SIG-M5 treated with dmso at 0.1 percent for 504 hours (cell line): ENCODE data around the gene IL20RA.
A peak's percentile ranks its signal among the peaks of the same experiment; 100 is the strongest.
"Not testable (repeated sequence)": the region's sequence is repeated elsewhere in the genome, so short reads cannot be mapped to it uniquely, and the experiment has no call there.

Experiments used
- DNase-seq: peaks from one replicate; lab custom pipeline; 2025; ENCODE audit not compliant: unreplicated experiment; lab: John Stamatoyannopoulos, UW

The IL20RA gene

DNA sequence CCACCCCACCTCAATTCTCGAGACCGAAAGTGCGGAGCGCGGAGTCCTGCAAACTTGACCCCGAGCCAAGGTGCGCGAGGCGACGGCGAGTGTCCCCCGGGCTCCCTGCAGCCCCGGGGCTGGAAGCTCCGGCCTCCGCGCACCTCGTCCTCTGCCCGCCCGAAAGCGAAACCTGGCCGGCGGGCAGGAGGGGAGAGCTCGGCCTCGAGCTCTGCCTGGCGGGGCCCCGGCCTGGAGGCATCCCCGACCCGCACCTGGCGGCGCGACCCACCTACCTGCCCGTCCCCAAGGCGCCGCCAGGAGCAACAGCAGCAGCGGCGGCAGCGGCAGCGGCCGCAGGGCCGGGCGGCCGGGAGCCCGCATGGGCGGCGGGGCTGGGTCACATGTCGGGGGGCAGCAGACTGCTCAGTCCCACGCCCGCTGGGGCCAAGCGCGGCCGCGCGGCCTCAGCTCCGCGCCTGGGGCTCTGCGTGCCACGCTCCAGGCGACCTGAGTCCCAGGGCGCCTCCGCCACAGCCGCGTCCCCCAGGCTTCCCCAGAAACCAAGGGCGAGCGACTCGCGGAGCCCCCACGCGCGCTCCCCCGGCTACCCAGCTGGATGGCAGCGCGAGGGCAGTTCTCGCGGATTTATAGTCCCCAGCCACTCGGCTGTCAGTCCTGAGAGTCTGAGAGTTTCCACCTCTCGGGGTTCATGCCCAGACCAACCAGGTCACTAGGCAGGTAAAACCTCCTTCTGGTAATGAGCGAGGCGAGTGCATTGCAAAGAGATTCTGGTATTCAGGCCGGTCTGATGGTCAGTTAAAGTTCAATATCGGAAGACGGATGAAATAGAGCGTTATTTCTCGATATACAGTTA, at the start of gene IL20RA:
IL20RA (minus strand) TSS at position 600 of the 856 bp plus-strand sequence; CDS start at position 363, 237 bp downstream.
- DNase-seq: no peak

DNA sequence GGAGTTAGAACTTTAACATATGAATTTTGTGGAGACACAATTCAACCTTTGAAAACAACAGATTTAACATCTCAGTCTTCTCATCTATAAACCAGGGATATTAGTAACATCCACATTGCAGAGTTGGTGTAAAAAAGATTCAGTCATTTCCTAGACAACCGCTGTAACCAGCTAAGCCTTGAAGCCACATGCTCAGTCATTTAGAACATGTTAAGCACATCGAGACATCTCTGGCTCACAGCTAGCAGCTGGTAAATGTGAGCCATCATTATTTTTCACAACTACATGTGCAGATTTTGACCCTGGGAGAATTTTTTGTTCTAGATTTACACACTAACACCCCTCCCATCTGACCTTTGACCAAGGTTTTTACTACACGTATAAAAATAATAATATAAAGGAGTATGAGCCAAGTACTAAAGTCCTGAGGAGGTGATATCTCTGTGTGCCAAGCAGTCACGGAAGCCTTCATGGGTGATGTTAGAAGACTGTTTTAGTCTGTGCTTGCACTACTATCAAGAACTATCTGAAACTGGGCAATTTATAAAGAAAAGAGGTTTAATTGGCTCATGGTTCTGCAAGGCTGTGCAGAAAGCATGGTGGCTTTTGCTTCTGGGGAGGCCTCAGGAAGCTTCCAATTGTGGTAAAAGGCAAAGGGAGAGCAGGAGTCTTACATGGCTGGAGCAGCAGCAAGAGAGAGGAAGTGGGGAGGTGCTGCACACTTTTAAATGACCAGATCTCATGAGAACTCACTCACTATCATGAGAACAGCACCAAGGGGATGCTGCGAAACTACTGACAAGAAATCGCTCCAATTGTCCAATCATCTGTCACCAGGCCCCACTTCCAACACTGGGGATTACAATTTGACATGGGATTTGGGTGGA, 48.7 kb upstream of the IL20RA start:
- no peak for DNase-seq

- no peak for DNase-seq
Observed at GRCh38 chr6:137092018-137092417, 47.3 kb upstream of the IL20RA start.

- no peak for DNase-seq
Observed at GRCh38 chr6:137089305-137089704, 44.5 kb upstream of the IL20RA start.

DNA sequence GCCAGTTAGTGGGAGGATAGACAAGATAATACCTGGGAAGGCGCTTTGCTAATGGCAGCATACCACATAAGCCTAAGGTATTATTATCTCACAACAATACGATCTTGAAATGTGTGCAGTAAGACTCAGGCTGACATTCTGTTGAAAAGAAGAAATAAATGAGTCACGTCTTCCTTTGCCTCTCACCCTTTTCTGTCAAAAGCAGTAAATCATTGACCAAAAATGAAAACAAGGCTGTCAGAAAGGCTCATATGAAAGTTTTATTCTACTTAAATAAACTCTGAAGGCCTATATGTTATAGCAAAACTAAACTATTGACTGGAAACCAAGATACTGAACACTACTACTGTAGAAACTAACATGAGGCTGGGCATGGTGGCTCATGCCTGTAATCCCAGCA, 43.1 kb upstream of the IL20RA start:
- DNase-seq: no peak

GRCh38 chr6:137086031-137086430, 41.3 kb upstream of the IL20RA start:
- DNase-seq: no peak

- DNase-seq: no peak
Observed at GRCh38 chr6:137084865-137085617, 40.3 kb upstream of the IL20RA start.

DNA sequence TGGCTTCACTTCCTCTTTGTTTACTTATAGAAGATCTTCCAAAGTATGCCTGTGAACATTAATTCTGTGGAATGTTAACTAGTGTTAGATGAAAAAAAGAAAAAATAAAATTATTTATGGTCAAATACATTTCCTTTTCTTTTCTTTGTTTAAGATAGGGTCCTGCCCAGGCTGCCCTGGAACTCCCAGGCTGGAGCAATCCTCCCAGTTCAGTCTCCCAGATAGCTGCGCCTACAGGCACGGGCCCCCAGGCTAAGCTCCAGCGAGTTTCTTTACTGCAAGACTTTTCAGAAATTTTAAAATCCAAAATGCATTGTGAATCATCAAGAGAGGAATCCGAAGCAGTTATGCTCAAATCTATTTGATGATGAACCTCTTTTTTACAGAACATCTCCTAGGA, 39.3 kb upstream of the IL20RA start:
- no peak for DNase-seq

- no peak for DNase-seq
Observed at GRCh38 chr6:137081997-137082396, 37.2 kb upstream of the IL20RA start.

DNA sequence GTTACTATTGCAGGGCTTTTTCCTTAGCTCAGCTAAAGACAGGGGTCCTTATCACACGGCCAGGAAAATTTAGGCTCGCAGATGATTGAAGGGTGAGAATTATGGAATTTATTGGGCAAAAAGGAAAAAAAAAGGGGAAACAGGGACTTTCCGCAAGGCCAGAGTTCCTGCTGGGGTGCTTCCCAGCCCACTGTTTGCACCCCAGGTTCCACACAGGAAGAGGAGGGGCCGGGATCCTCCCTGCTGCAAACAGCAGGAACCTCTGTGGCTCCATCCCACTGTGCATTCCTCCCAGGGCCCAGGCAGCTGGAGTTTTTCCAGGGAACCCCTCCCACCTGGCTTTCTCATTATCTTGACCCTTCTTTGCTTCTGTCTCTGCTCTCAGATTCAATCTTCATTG, 35.9 kb upstream of the IL20RA start:
- DNase-seq: no peak

DNA sequence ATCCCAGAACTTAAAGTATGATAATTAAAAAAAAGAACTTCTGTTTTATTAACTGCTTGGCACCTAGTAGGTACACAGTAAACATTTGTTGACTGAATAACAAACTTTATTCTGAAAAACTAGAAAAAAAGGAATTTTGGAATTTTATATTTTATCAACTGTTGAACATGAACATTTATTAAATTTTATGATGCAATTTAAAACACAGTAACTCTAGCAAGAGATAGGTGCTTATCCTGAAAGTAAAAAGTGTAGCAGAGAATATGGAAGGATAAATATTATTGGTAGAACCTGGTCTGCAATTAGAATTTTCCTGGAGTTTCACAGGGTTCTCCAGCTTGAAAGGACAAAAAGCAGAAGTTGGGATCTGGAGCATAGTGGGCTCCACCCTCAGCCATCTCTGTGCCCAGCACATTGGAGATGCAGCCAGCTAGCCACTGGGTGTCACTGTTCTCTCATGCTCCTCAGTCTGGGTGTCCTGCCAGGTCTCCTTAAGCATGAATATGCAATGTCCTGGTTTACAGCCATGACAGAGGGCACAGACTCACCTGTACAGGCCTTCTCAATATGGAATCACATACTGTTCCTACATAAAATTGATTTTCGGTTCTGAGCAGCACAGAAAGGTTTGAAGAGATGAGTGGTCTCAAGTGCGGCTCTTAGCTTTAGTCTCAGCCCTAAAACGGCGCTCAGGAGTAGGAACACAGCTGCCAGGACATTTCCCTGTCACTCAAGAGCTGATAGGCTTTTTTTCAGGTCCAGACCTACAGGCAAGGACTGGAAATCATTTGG, 31.7 kb upstream of the IL20RA start:
- DNase-seq: peak; percentile 79

DNA sequence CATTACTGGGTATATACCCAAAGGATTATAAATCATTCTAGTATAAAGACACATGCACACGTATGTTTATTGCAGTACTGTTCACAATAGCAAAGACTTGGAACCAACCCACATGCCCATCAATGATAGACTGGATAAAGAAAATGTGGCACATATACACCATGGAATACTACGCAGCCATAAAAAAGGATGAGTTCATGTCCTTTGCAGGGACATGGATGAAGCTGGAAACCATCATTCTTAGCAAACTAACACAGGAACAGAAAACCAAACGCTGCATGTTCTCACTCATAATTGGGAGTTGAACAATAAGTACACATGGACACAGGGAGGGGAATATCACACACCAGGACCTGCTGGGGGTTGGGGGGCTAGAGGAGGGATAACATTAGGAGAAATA, 31.0 kb upstream of the IL20RA start:
- not testable (repeated sequence) for DNase-seq

DNA sequence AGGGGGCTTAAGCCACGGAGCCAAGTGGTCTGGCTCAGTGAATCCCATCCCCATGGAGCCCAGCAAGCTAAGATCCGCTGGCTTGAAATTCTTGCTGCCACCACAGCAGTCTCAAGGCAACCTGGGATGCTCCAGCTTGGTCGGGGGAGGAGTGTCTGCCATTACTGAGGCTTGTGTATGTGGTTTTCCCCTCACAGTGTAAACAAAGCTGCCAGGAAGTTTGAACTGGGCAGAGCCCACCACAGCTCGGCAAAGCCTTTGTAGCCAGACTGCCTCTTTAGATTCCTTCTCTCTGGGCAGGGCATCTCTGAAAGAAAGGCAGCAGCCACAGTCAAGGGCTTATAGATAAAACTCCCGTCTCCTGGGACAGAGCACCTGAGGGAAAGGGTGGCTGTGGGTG, 25.5 kb upstream of the IL20RA start:
- no peak for DNase-seq

DNA sequence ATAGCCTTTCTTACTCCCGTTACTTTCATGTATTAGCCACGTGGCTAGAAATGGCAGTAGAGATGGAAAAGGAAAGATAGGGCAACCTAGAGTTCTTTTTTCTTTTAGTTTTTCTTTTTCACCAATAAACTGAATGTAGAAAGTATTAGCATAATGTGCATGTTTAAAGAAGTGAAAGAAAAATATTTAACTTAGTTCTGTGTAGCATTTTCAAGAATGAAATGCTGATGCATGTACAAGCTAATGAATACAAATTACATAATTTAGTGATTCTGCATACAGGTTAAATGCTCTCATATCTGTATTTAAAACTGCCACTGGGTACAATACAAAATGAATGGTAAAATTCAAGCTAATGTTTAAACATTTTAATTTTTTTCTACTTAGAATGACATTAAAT, 22.6 kb upstream of the IL20RA start:
- DNase-seq: no peak

- no peak for DNase-seq
Observed at GRCh38 chr6:137058037-137058436, 13.3 kb upstream of the IL20RA start.

- DNase-seq: no peak
Observed at GRCh38 chr6:137056121-137056880, 11.5 kb upstream of the IL20RA start.

GRCh38 chr6:137051790-137052472, 7.2 kb upstream of the IL20RA start:
- no peak for DNase-seq

DNA sequence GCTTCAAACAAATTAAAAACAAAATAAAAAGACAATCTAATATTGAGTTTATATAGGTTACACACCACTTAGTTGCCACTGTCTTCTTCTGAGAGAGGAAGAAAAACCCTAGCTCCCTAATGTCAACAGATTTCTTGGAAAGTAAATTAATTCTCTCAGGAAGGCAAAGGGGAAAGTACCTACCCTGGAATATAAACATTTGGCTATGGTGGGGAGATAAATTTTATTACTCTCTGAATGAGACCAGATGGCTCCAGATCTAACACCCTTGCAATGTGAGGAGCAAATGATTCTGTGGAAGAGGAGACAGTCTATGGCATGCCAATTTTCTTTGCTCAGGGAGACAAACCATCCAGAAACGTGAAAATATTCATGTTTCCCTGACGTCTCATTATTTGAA, 4.3 kb upstream of the IL20RA start:
- no peak for DNase-seq

DNA sequence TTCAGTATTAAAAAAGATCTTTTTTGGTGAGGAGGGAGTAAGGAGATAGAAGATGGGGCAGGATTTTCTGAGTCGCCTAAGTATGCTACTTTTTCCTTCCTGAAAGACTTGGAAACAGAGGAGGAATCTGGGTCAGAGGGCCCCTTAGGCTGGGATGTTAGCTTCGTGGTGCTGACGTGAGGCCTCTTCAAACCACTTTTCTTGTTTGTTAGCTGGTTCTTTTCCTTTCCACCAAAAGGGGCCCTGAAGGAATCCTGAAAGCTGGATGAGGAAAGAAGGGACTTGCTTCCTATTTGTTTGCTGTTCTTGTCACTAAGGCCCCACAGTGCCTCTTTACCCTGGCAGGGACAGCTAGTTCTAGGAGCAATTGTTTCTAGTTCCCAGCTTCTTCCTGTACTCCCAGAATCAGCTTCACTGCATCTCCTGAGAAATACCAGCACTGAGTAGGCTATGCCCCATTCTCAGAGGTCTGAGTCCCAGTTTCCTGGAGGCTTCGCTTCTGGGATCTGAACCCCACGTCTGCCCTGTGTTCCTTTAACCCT, 2.2 kb upstream of the IL20RA start:
- DNase-seq: no peak
